DMS153 treated with DMSO at 0.1 percent for 48 hours (cell line): ENCODE data around the gene C16orf95.

Experiments used
- DNase-seq: peaks from one replicate; lab custom pipeline; 2025; ENCODE audit not compliant: unreplicated experiment; lab: John Stamatoyannopoulos, UW

Gene C16orf95

DNA sequence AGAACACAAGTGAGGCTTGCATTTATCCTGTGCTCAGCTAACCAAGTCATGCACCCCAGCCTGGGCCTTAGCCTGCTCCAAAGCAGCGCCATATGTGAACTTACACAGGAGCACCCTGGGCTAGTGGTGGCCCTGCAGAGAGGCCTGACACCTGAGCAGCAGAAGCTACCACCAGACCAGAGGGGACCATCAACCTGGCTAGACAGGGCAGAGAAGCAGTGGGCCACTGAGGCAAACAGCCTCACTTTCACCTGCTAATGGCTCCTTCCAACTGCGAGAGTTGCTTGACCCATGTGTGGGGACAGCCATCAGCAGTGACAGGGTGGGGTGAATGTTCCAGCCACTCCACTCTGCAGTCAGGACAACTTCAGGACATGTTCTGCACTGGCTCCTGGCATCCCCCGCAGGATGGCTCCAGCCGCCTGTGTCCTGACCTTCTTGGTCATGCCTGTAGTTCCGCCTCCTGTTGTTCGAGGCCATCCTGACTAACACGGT, 2.9 kb upstream of the C16orf95 start:
- no peak for DNase-seq

DNA sequence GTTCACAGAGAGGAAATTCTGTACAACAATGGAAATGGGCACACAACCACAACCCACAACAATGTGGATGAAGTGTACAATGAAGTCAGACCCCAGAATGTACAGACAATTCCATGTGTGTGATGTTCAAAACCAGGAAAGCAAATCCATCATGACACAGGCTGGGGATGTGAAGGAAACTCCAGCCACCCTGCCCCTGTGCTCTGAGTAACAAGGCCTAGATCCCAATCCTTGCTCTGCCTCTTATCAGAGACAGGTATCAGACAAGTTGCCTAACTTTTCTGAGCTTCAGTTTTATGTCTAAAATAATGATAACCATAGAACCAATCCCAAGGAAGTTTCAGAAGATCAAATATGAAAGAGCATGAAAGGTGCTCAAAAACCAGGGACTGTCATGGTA, 1.8 kb upstream of the C16orf95 start:
- DNase-seq = no peak

DNA sequence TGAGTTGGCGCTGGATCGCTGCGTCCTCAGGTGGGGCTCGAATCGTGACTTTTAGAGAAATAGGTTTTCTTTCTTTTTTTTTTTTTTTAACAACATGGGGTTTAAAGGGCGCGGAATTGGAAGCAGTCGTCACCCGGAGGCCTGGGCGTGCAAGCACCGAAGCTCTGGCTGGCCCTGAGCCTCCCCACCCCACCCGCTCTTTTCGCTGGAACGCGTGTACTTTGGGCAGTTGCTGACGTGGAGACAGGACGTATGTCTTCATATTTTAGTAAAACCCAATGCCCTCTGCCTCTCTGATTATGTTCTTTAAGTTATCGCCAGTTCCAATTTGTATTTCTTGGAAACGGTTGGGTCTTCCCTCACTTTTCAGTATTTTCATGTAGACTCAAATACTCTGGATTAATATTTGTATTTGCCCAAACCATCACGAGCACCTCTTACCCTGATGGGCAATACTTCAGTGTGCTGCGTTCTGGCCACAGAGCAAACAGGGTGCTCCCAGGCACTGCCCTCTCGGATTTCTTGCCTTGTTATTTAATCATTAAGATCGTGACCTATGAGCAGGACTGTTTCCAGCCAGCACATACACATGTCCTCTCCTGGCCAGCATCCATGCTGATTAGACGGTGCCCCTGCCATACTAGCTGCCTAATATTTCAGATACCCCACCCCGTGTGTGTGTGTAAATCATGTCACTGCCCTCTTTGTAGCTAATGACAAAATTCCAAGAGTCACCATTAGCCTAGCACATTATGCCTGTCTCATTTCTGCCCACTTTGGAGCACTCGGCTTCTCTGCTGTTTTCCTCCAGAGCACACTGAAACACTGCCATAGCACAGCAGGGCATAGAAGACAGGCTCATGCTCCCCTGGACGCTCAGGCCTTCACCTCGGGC, 805 bp upstream of the C16orf95 start:
- DNase-seq = no peak

DNA sequence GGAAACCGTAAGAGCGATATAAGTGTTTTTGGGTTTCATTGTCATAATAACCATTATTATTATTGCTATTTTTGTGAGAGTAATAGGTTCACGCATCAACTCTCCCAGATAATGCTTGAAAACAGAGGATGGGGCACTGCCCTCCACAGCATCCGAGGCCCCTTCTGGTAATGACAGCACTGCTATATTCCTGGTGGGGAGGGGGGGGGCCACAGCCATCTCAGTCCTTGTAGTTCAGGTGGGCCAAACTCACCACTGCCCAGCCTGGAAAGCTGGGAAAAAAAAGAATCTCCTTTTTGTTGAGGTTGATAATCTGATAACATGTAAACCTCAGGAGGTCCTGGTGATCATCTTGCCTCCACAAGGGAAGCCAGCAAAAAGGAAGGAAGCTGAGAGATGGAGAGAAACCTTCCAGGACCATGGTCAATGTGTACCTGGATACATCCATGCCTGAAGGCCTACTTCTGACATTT, 706 bp downstream of the C16orf95 start:
- no peak for DNase-seq

DNA sequence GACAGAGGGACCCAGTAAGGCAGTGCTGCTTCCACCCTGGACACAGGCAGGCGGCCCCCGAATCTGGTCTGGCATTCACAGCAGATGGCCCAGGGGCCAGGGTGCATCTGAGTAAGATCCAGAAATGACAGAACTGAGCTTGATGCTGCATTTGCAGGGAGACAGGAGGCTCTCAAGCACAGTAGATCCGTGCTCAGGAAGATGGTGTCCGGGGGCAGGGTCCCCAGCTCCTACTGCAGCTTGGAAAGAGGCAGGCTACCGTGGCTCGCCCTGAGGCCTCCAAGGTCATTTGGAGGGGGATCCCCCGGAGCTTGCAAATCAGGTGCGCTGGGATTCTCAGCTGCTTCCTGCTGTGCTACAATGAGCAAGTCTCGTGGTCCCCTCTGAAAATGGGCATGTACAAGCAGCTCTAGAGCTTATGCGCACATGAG, 2.2 kb downstream of the C16orf95 start:
- DNase-seq = no peak

DNA sequence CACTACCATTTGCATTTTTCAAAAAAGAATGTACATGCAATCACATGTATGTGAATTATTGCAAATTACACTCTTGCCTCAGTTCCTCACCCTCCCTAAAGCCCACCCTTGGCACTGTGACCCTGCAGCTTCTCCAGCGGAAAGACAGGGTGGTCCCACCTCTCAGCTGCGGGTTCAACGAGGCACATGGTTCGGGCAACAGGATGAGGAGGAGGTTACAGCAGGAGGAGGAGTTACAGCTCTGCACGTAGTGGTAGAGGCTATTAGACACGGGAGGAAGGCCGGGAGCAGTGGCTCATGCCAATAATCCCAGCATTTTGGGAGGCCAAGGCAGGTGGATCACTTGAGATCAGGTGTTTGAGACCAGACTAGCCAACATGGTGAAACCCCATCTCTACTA, 5.2 kb downstream of the C16orf95 start:
- DNase-seq = no peak

DNA sequence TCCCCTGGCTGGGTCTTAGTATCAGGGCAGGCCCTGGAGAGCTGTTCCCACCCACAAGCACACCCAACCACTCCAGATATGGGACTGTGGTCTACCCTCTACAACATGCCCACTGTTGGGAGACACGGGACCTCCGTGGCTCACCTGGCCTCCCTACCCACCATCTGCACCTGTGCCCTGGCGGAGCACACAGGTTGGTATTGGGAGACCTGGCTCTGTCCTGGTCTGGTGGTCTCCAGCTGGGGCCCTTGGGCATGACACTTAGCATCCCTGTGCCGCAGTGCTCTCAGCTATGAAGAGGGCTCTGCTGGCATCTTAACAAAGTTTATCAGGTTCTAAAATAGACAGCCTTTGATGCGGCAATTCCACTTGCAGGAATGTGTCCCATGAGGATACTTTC, 5.8 kb downstream of the C16orf95 start:
- DNase-seq = no peak

DNA sequence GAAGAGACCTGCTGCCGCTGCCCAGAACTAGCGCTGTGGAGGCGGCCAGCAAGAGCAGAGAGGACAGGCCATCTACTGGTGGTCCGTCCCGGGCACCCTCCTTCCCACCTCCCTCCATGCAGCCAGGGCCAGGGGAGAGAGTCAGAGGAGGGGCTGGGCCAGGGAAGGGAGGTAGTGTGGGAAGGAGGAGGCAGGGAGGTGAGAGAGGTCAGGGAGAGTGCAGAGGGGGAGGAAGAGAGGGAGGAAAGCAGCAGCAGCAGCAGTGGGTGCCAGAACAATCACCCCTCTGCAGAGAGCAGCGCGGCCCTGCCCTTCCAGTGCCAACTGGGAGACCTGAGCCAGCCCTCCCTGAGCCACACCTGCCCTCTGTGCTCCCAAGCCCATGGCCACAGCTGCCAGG, 6.6 kb downstream of the C16orf95 start:
- no peak for DNase-seq

DNA sequence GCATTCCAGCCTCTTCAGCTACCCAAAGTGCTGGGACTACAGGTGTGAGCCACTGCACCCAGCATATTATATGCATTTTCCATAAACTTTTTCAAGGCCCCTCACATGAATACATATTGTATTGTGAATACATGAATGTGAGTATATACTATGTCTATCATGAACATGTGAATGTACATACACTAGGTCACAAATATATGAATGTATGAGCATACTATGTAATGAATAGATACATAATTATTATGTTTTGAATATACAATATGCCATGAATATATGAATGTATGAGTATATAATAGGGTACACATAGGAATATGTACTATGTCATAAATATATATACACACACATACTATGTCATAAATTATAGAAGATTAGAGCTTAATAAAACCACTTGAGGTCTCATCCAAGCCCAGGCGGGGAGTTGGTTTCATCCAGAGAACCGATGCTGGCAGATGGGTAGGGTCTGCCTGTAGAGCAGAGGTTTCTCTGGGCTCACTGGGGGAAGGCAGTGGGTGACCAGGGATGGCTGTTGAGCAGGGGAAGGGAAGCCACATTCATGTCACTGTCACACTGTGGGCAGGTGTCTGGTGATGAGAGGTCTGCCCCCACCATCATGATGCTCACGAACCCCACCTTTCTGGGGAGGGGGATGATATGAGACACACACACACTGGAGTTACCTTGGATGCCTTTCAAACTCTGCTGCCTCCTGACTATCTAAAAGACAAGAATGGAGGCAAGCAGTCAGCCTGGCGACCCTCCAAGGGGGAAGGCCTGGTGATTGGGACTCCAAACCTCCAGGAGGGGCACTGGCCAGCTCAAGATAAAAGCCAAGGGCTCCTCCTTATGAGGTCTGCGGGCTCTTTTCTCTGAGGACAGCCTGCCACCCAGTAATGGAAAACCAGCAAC, 7.3 kb downstream of the C16orf95 start:
- DNase-seq = no peak

DNA sequence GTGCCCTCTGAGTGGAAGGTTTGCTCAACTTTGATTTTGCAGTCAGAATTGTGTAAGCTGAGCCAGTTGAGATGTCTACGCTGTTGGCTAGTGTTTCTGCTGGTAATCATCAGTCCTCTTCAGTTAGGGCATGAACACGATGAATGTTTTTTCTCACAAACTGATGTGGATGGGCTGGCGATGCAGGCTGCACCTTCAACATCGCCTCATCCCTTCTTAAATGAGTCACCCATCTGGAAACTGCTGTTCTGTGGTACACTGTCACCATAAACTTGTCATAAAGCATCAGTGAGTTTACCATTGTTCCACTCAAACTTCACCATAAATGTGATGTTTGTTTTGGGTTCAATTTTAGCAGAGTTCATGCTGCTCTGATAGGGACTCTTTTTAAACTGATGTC, 8.4 kb downstream of the C16orf95 start:
- no peak for DNase-seq

DNA sequence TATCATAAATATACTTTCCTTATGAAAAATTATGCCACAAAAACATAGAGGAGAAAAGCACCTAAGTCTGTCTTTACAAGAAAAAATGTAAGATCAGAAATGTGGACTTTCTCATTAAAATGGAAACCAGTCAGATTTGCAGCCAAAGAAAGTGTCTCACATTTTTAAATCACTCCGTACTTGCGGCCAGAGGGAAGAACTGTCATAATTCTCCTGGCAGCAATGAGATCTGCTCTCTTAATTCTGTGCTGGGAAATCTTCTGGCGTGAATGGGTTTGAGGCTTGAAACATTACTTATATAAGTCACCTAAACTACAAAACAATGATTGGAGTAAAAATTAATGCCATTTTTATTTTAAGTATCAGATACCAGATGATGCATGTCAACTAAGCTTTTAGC, 10.7 kb downstream of the C16orf95 start:
- no peak for DNase-seq

DNA sequence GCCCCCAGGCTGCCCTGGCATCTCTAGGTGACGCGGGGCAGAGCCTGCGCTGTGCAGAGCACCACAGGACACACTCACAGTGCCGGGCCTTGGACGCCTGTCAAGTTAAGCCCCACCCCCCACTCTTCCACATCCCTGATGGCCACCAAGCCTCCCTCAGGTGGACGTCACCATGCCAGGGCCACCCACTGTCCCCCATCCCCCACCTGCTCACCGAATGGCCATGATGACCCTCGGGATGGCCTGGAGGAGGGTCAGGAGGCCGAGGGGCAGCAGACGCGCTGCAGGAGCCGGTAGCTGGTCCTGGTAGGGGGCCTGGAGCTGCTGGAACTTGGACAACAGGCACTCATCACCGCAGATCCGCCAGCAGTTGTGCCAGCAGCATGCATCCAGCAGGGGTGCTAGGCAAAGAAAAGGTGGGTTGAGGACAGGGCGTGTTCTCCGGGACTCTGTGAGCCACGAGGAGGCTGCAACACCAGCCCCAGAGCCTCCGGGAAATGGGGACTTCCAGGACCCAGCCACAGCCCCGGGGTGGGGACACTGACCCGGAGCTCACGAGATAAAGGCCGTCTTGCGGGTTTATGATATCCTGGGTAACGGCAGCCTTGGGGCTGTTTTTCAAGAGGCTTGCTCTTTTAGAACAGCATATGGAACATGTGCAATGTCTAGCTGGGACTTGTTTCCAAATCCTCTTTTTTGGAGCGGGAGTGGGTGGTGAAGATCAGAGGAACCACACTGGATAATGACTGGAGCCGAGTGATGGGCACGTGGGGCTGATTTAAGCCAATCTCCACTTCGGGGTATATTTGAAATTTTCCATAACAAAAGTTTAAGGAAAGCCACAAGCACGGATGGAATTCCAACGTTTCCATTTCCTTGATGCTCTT, 11.4 kb downstream of the C16orf95 start:
- peak; percentile 34 for DNase-seq

DNA sequence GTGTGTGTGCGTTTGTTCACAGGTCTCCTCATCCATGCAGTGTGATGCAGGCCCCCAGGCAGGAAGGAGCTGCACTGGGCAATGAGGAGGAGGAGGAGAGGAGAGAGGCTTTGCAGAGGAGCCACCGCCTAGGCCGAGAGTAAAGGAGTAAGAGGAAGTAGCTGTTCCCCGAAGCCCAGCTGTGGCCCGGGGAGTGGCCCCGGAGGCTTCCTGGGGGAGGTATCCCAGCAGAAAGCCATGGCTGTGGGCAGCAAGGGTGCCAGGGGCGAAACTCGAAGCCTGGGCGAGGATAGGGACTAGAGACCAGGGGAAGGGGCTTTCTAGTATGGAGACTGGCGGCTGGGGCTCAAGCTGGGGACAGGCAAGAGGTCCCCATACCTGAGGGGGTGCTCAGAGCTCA, 12.2 kb downstream of the C16orf95 start:
- DNase-seq = no peak

DNA sequence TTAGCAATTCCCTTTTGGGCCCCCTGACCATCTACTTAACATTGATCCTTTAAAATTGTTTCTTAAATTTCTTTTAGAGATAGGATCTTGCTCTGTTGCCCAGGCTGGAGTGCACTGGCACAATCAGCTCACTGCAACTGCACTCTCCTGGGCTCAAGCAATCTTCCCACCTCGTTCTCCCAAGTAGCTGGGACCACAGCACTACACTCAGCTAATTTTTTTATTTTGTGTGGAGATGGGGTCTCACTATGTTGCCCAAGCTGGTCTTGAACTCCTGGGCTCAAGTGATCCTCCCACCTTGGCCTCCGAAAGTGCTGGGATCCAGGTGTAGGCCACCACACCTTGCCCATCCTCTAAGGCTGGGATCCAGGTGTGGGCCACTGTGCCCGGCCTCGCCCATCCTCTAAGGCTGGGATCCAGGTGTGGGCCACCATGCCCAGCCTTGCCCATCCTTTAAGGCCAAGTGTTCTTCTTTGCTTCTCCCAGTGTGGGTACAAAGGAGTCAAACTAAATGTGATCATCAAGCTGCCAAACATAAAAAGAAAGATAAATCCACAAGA, 13.2 kb downstream of the C16orf95 start:
- DNase-seq = no peak

DNA sequence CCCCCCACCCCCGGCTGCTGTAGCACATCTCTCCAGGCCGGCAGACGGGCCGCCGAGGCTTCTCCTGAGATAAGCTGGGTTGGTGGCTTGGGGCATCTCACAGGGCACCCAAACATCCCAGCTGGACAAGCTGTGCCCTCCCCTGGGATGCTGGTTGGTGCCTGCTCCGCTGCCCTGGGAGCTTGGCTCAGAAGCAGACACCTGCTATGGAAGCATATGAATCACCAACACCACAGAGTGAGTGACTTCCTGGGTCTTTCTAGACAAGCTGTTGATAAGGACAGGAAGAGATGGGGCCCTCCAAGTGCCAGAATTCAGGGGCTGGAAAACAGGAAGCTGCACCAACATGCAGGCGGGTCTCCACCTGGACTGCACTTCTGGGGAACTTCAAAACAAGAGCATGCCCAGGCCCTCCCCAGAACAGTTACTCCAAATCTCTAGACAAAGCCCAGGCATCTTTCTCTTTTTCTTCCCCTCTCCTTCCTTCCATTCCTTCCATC, 13.7 kb downstream of the C16orf95 start:
- DNase-seq = no peak

DNA sequence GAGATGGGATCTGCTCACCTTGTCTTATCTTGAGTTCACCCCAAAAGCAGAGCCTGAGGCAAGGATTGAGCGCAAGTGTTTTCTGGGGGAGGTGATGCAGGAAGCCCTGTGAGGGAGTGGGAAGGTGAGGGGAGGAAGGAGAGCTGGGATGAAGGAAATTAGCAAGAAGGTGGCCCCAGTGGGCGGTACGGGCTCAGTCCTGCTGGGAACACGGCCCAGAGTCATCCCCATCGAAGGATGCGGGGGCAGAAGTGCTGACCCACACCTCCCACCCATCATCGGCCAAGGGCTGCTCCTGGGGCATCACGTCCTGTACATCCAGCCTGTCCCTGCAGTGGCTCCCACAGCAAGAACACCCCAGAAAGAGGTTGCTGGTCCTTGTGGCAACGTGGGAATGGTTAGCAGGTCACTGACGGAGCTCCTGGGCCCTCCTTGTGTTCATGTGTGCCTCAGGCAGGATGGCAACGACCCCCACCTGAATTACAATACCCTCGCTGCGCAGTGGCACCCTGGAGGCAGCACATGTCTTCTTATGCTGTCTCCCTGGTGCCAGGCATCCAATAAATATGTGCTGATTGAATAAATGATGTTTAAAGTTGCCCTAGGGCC, 18.2 kb downstream of the C16orf95 start:
- no peak for DNase-seq

DNA sequence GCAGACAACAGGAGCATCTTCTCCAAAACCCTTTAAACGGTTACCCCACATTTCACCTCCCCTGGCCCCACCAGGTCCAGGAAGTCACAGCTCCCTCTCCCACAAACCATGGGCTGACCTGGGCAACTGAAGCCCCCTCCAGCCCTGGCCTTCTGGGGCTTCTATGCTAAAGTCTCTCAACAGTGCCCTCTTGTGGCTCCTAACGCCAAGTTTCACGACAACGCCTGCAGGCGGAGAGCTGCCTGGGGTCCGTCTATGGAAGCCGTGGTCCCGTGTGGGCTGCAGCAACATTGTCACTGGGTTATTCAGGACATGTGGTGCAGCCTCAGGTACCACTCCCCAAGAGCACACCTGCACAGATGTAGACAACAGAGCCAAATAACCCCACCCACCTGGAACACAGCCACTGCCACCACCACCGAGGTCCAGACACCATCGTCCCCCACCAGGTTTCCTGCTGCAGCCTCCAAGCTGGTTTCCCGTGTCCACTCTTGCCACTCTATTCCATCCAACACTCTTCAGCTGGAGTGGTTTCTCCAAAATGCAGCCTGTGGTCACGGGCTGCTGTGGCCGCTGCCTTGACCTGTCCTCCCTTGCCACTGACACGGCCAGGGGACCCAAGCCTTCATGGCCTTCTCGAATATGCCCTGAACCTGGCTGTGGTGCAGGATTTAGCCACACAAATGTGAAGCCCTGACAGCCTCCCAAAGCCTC, 19.1 kb downstream of the C16orf95 start:
- no peak for DNase-seq

DNA sequence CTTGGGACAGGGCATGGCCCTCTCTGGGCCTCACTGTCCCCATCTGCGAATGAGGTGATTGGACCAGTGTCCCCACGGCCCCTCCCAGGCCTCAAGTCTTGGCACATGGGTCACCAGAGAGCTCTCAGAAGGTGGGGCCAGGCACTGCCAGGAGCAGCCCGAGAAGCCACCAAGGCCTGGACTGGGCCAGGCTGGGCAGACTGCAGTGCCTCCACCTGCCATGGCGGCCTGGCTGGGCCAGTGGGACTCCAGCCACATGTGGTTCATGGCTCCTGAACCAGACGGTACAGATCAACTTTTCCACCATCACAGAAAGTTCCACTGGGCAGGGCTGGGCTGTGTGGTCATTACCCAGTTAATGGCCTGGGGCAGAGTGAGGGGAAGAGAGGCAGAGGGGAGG, 19.8 kb downstream of the C16orf95 start:
- DNase-seq = no peak
